ENCODE measurements around the gene TSEN2. TPM values are rescaled to one million over a fixed set of nuclear protein-coding genes. Genes with fewer than 3 reads are reported as not detected.
"Not testable (repeated sequence)": the region's sequence is repeated elsewhere in the genome, so short reads cannot be mapped to it uniquely, and the experiment has no call there.

Gene TSEN2
- total and polyA plus RNA-seq, 9 donors = 13.2 to 27.4 (median 23.2) TPM

DNA sequence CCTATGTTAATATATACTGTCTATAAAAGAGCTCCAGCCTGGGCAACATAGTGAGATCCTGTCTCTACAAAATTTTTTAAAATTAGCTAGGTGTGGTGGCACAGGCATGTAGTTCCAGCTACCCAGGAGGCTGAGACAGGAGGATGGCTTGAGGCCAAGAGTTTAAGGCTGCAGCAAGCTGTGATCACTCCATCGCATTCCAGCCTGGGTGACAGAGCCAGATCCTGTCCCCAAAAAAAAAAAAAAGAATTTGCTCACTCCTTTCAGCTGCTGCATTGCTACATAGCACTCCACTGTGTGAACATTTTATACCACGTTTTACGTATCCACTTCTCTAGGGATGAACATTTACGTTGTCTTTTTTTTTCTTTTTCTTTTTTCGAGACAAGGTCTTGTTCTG lies 6.0 kb upstream of the TSEN2 start:
- Histone ChIP-seq H3K27me3 (no peaks in the 10 kb centered on the region), H3K27ac (no peak overlapping the region), H3K36me3 (no peaks in the 10 kb centered on the region), H3K9me3 (no peaks in the 10 kb centered on the region), H3K4me1 (ENCODE audit: insufficient read depth) (peaks cover 6% of the 10 kb centered on the region), H3K4me3 (no peak overlapping the region)
- intact Hi-C loops (cut with DNase I) = loop anchor here in 3 of 4 donors (2.0 to 10.0 kb wide), 3 partner anchors 194 to 344 kb away; partner anchors contain the start of gene PPARG (in 1 of the 3)
- DNase-seq = no peak
- WGBS, 3 donors = 82 to 86% (median 85%) methylated on average over 5 of the region's 5 CpGs
- TF ChIP-seq, protein P1, sequence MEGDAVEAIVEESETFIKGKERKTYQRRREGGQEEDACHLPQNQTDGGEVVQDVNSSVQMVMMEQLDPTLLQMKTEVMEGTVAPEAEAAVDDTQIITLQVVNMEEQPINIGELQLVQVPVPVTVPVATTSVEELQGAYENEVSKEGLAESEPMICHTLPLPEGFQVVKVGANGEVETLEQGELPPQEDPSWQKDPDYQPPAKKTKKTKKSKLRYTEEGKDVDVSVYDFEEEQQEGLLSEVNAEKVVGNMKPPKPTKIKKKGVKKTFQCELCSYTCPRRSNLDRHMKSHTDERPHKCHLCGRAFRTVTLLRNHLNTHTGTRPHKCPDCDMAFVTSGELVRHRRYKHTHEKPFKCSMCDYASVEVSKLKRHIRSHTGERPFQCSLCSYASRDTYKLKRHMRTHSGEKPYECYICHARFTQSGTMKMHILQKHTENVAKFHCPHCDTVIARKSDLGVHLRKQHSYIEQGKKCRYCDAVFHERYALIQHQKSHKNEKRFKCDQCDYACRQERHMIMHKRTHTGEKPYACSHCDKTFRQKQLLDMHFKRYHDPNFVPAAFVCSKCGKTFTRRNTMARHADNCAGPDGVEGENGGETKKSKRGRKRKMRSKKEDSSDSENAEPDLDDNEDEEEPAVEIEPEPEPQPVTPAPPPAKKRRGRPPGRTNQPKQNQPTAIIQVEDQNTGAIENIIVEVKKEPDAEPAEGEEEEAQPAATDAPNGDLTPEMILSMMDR (IDR thresholded peaks at IDR 0.05) = no peak

DNA sequence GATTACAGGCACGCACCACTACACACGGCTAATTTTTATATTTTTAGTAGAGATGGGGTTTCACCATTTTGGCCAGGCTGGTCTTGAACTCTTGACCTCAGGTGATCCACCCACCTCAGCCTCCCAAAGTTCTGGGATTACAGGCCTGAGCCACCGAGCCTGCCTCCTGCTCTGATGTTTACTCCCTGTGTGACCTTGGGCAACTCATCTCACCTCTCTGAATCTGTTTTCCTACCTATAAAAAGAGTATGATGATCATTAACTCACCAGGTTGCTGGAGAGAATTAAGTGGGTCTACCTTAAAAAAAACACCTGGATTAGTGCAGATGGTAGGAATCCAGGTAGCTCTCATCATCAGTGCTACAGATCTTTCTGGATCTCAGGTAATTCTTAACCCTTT lies 5.1 kb upstream of the TSEN2 start:
- not testable (repeated sequence) for H3K36me3 ChIP-seq; H3K9me3 ChIP-seq; H3K4me1 ChIP-seq (ENCODE audit: insufficient read depth); H3K27ac ChIP-seq; DNase-seq; H3K27me3 ChIP-seq; H3K4me3 ChIP-seq
- 71 to 79% (median 75%) methylated on average over 2 to 3 of the region's 3 CpGs for WGBS, 3 donors
- intact Hi-C loops (cut with DNase I) = loop anchor here in 3 of 4 donors (2.0 to 10.0 kb wide), 3 partner anchors 194 to 344 kb away; partner anchors contain the start of gene PPARG (in 1 of the 3)

DNA sequence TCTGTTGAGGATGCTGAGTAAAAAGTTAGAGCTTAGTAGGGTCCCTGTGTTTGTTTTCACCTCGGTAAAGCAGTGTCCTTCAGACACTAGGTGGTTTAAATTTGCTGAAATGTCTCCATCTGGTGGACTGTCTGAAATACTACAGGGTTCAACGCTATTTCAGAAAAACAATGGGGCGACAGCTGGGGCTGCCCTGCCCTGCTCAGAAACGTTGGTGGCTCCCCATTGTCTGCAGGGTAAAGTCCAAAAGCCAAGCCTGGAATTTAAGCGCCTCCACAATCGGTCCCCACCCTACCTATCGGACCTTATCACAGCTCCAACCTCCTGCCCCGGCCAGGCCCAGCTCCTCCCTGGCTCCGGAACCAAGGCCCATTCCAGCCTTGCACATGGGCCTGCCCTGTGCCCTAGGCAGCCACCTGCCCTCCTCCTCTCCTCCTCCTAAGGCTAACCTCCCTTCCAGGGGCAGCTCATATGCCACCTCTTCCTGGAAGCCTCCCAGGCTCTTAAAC lies 4.3 kb upstream of the TSEN2 start:
- Histone ChIP-seq H3K27ac (no peak overlapping the region), H3K4me3 (no peak overlapping the region), H3K27me3 (no peaks in the 10 kb centered on the region), H3K36me3 (no peaks in the 10 kb centered on the region), H3K4me1 (ENCODE audit: insufficient read depth) (peaks cover 10% of the 10 kb centered on the region), H3K9me3 (no peaks in the 10 kb centered on the region)
- DNase-seq = peak in 2 of 5 donors; percentile 24 to 43
- intact Hi-C loops (cut with DNase I) = loop anchor here (2.0 to 10.0 kb wide), 6 partner anchors 195 to 345 kb away; partner anchors contain the start of gene PPARG (in 1 of the 4)
- 21 to 22% (median 21%) methylated on average over 9 of the region's 9 CpGs for WGBS, 3 donors
- no peak for TF ChIP-seq POLR2A (IDR thresholded peaks at IDR 0.05)
- TF ChIP-seq, protein P1 (IDR thresholded peaks at IDR 0.05) = peak; percentile 74 to 83 (median 80)

DNA sequence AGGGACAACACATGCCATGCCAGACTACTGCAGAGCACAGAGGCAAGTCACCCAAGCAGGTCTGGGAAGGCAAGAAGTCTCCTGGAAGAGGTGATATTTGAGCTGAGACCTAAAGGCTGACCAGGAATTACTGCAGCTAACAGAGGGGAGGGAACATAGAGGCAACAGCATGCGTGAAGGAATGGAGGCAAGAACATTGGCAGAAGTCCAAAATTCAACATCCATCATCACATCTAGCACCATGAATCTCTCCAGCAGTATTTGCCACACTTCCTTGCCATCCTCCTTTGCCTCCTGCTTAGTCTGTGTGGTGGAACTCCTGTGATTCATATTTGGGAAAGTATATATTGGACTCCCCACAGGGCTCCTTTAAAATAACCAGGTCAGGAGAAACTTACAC lies 870 bp upstream of the TSEN2 start:
- Histone ChIP-seq H3K9me3 (no peaks in the 10 kb centered on the region), H3K4me1 (ENCODE audit: insufficient read depth) (peaks cover 10% of the 10 kb centered on the region), H3K27me3 (no peaks in the 10 kb centered on the region), H3K36me3 (no peaks in the 10 kb centered on the region), H3K4me3 (peak overlapping the region; percentile 74), H3K27ac (no peak overlapping the region)
- no peak for DNase-seq
- intact Hi-C loops (cut with DNase I) = loop anchor here in 2 of 4 donors (2.0 to 5.0 kb wide), 3 partner anchors 195 to 346 kb away; partner anchors contain the start of gene PPARG (in 1 of the 2)
- TF ChIP-seq, protein P1 (IDR thresholded peaks at IDR 0.05) = no peak
- TF ChIP-seq EP300 (IDR thresholded peaks at IDR 0.05) (no peak), POLR2A (IDR thresholded peaks at IDR 0.05) (no peak)
- 29 to 34% (median 33%) methylated on average over 1 of the region's 1 CpG for WGBS, 3 donors

DNA sequence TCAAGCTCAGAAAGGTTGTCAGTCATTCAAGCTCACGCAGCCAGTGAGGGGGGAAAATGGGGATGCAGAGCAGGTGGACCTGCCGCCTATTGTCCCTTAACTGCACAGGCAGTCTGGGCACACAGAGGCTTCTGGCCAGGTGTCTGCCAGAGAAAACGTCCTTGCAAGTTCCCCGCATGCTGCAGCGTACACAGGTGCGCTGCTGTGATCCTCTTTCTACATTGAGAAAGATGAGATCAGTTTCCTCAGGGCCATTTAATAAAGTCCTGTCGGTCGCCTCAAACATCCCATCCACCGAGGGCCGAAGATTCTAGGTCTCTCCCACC lies 445 bp upstream of the TSEN2 start:
- 1 to 4% (median 3%) methylated on average over 10 of the region's 10 CpGs for WGBS, 3 donors
- Histone ChIP-seq H3K27me3 (no peaks in the 10 kb centered on the region), H3K36me3 (no peaks in the 10 kb centered on the region), H3K4me3 (peak overlapping the region; percentile 74), H3K9me3 (no peaks in the 10 kb centered on the region), H3K4me1 (ENCODE audit: insufficient read depth) (peaks cover 10% of the 10 kb centered on the region), H3K27ac (no peak overlapping the region)
- peak in 1 of 5 donors; percentile 42 for DNase-seq
- intact Hi-C loops (cut with DNase I) = loop anchor here in 2 of 4 donors (2.0 to 5.0 kb wide), 3 partner anchors 195 to 347 kb away; partner anchors contain the start of gene PPARG (in 1 of the 2)
- TF ChIP-seq EP300 (IDR thresholded peaks at IDR 0.05) (no peak), POLR2A (IDR thresholded peaks at IDR 0.05) (no peak)
- TF ChIP-seq, protein P1 (IDR thresholded peaks at IDR 0.05) = no peak
